Measurements from ENCODE around the gene TTPAL. TPM values are rescaled to one million over a fixed set of nuclear protein-coding genes. Genes with fewer than 3 reads are reported as not detected.

The TTPAL gene
- total and polyA plus RNA-seq, 9 of the 15 experiments (the other 6 are each of a cell fraction or from before 2014, with no cell fraction given): 1.1 to 7.0 (median 2.6) TPM

- in situ Hi-C loops (cut with MboI) (no loop called here), intact Hi-C loops (cut with micrococcal nuclease) (no loop called here)
- no peak overlapping the region for H2AFZ ChIP-seq (ENCODE audit: low read depth, low read length)
- no peak overlapping the region for H3K4me2 ChIP-seq (ENCODE audit: insufficient read depth, low read length)
- no TSS peak for BruUV-seq (replicated peaks)
- peaks cover 15% of the 10 kb centered on the region; the same call in 2 of the 3 replicates for H3K36me3 ChIP-seq (ENCODE audit: control insufficient read depth, insufficient read depth, low read length)
- FAIRE-seq (no peak), DNase-seq (ENCODE audit: extremely low read depth in 1 of 4, low spot score in 3 of 4) (no peak), ATAC-seq (no peak)
- no peak overlapping the region for H3K9ac ChIP-seq (ENCODE audit: insufficient read depth in 1 of 2, low read depth in 2 of 2, low read length in 2 of 2)
- no peak overlapping the region for H3K27ac ChIP-seq (ENCODE audit: extremely low read depth, low read depth, low read length)
- no peaks in the 10 kb centered on the region for H3K9me3 ChIP-seq (replicated peaks; ENCODE audit: control insufficient read depth, insufficient read depth, low read depth, low read length)
- POLR2A ChIA-PET: interaction anchor here (1.4 kb wide), 1 partner anchor 10 kb away, joined by 5 read pairs; no protein-coding TSS in a partner anchor
- CTCF ChIA-PET (ENCODE audit: low intra/inter-chr PET ratio): no interaction called here
- H3K79me2 ChIP-seq (ENCODE audit: control insufficient read depth, insufficient read depth, low read length): peaks cover 14% of the 10 kb centered on the region; the same call in 1 of the 3 replicates
- no peaks in the 10 kb centered on the region for H3K9me1 ChIP-seq (ENCODE audit: control insufficient read depth, insufficient read depth, low read length)
- no peaks in the 10 kb centered on the region for H4K20me1 ChIP-seq (replicated peaks; ENCODE audit: control insufficient read depth, insufficient read depth, low read length)
- no peak overlapping the region for H3K4me3 ChIP-seq
- H3K4me1 ChIP-seq (replicated peaks in 1 of 2; ENCODE audit: control insufficient read depth in 2 of 2, insufficient read depth in 2 of 2, low read length in 2 of 2): peaks cover 17 to 22% of the 10 kb centered on the region in 2 experiments; a peak in 4 of 5 replicates
- no peaks in the 10 kb centered on the region; a peak in 1 of 5 replicates for H3K27me3 ChIP-seq (ENCODE audit: control insufficient read depth in 2 of 2, insufficient read depth in 2 of 2, low read length in 2 of 2)
- 85% methylated on average over 3 of the region's 3 CpGs for WGBS (ENCODE audit: insufficient coverage, low coverage, missing lambda C conversion rate)
- TF ChIP-seq SFPQ (IDR thresholded peaks at IDR 0.05; ENCODE audit: low read depth, low read length) (no peak), FUS (optimal IDR thresholded peaks at IDR 0.05; ENCODE audit: low read depth, low read length) (no peak), MEIS2 (IDR thresholded peaks at IDR 0.05; ENCODE audit: partially characterized antibody) (no peak), TAF1 (IDR thresholded peaks at IDR 0.05; ENCODE audit: control insufficient read depth, extremely low read depth, insufficient read depth, low read length, severe bottlenecking) (no peak), PYGO2 (tag; IDR thresholded peaks at IDR 0.05) (no peak), ZNF175 (CRISPR knock-in tag; IDR thresholded peaks at IDR 0.05; ENCODE audit: low read depth) (no peak), TRIM24 (IDR thresholded peaks at IDR 0.05) (no peak), NEUROD1 (IDR thresholded peaks at IDR 0.05; ENCODE audit: borderline replicate concordance, low read depth, low read length, partially characterized antibody) (no peak), LARP7 (IDR thresholded peaks at IDR 0.05) (no peak), JUND (IDR thresholded peaks at IDR 0.05; ENCODE audit: borderline replicate concordance, low read depth, low read length) (no peak), JUND (tag; IDR thresholded peaks at IDR 0.05; ENCODE audit: borderline replicate concordance, low read depth, low read length) (no peak), MCM5 (IDR thresholded peaks at IDR 0.05; ENCODE audit: low read depth) (no peak), TEAD4 (IDR thresholded peaks at IDR 0.05; ENCODE audit: low read length) (no peak), TEAD4 (CRISPR knock-in tag; IDR thresholded peaks at IDR 0.05; ENCODE audit: borderline replicate concordance) (no peak), TBL1XR1 (IDR thresholded peaks at IDR 0.05; ENCODE audit: low read length in 2 of 2) (no peak), ZBTB17 (CRISPR knock-in tag; IDR thresholded peaks at IDR 0.05) (no peak)
- TF ChIP-seq, protein P1, sequence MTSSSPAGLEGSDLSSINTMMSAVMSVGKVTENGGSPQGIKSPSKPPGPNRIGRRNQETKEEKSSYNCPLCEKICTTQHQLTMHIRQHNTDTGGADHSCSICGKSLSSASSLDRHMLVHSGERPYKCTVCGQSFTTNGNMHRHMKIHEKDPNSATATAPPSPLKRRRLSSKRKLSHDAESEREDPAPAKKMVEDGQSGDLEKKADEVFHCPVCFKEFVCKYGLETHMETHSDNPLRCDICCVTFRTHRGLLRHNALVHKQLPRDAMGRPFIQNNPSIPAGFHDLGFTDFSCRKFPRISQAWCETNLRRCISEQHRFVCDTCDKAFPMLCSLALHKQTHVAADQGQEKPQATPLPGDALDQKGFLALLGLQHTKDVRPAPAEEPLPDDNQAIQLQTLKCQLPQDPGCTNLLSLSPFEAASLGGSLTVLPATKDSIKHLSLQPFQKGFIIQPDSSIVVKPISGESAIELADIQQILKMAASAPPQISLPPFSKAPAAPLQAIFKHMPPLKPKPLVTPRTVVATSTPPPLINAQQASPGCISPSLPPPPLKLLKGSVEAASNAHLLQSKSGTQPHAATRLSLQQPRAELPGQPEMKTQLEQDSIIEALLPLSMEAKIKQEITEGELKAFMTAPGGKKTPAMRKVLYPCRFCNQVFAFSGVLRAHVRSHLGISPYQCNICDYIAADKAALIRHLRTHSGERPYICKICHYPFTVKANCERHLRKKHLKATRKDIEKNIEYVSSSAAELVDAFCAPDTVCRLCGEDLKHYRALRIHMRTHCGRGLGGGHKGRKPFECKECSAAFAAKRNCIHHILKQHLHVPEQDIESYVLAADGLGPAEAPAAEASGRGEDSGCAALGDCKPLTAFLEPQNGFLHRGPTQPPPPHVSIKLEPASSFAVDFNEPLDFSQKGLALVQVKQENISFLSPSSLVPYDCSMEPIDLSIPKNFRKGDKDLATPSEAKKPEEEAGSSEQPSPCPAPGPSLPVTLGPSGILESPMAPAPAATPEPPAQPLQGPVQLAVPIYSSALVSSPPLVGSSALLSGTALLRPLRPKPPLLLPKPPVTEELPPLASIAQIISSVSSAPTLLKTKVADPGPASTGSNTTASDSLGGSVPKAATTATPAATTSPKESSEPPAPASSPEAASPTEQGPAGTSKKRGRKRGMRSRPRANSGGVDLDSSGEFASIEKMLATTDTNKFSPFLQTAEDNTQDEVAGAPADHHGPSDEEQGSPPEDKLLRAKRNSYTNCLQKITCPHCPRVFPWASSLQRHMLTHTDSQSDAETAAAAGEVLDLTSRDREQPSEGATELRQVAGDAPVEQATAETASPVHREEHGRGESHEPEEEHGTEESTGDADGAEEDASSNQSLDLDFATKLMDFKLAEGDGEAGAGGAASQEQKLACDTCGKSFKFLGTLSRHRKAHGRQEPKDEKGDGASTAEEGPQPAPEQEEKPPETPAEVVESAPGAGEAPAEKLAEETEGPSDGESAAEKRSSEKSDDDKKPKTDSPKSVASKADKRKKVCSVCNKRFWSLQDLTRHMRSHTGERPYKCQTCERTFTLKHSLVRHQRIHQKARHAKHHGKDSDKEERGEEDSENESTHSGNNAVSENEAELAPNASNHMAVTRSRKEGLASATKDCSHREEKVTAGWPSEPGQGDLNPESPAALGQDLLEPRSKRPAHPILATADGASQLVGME (CRISPR knock-in tag; IDR thresholded peaks at IDR 0.05): no peak
Measured at GRCh38 chr20:44477151-44477550, 1.5 kb downstream of the TTPAL start.

All from K562 (cell line).